ENCODE data around the gene HSPE1. TPM values are rescaled to one million over a fixed set of nuclear protein-coding genes. Genes with fewer than 3 reads are reported as not detected.

HSPE1 gene
- total and polyA plus RNA-seq, 2 of the 8 experiments (the other 6 are each of a cell fraction or from before 2014, with no cell fraction given) = 206 to 377 TPM

GRCh38 chr2:197461057-197461456 lies 39.1 kb upstream of the HSPE1 start (continued):
- no peak for TF ChIP-seq CHD7 (IDR thresholded peaks at IDR 0.05; ENCODE audit: insufficient replicate concordance, low read length)
- TF ChIP-seq RAD21 (IDR thresholded peaks at IDR 0.05 in 1 of 2, conservative IDR thresholded peaks at IDR 0.05 in 1 of 2; ENCODE audit: low read depth in 2 of 2, low read length in 2 of 2) = no peak
- TF ChIP-seq SIN3A (conservative IDR thresholded peaks at IDR 0.05 in 1 of 2, IDR thresholded peaks at IDR 0.05 in 1 of 2; ENCODE audit: low read depth in 1 of 2, low read length in 2 of 2) = no peak
- no peak for TF ChIP-seq SAP30 (IDR thresholded peaks at IDR 0.05; ENCODE audit: insufficient read depth, insufficient replicate concordance, low read length)
- TF ChIP-seq SIRT6 (IDR thresholded peaks at IDR 0.05; ENCODE audit: low read length) = no peak
